ENCODE measurements around the gene ALG12. TPM values are rescaled to one million over a fixed set of nuclear protein-coding genes. Genes with fewer than 3 reads are reported as not detected.
A peak's percentile ranks its signal among the peaks of the same experiment; 100 is the strongest.

The ALG12 gene
- total and polyA plus RNA-seq, 4 donors = 3.0 to 18.7 (median 13.5) TPM

DNA sequence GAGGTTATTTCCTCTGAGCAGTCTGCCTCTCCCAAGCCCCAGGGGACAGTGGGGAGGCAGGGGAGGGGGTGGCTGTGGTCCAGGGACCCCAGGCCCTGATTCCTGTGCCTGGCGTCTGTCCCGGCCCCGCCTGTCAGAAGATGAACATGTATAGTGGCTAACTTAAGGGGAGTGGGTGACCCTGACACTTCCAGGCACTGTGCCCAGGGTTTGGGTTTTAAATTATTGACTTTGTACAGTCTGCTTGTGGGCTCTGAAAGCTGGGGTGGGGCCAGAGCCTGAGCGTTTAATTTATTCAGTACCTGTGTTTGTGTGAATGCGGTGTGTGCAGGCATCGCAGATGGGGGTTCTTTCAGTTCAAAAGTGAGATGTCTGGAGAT is 45.4 kb upstream of the ALG12 start:
- Histone ChIP-seq H3K4me1 (ENCODE audit: control insufficient read depth in 1 of 2, insufficient read depth in 2 of 2, low read length in 2 of 2) (no peaks in the 10 kb centered on the region), H3K27me3 (ENCODE audit: control insufficient read depth in 1 of 2, insufficient read depth in 2 of 2, low read length in 1 of 2) (no peaks in the 10 kb centered on the region), H3K36me3 (ENCODE audit: control insufficient read depth in 1 of 2, insufficient read depth in 2 of 2, low read length in 1 of 2) (peaks cover 0 to 3% of the 10 kb centered on the region in 2 donors), H3K9me3 (ENCODE audit: control insufficient read depth, low read length) (no peaks in the 10 kb centered on the region), H3K27ac (ENCODE audit: low read depth in 1 of 2, low read length in 2 of 2) (no peak overlapping the region), H3K4me3 (ENCODE audit: low read length in 2 of 2) (no peak overlapping the region)
- ATAC-seq (ENCODE audit: low FRiP score) (no peak), DNase-seq (peak in 1 of 2 donors; percentile 44)
- 80 to 82% methylated on average over 6 of the region's 6 CpGs for WGBS, 2 donors
- intact Hi-C loops (cut with DNase I) = loop anchor here in 1 of 2 donors (10.0 kb wide), 1 partner anchor 241 kb away; the partner anchor contains the start of gene SELENOO

DNA sequence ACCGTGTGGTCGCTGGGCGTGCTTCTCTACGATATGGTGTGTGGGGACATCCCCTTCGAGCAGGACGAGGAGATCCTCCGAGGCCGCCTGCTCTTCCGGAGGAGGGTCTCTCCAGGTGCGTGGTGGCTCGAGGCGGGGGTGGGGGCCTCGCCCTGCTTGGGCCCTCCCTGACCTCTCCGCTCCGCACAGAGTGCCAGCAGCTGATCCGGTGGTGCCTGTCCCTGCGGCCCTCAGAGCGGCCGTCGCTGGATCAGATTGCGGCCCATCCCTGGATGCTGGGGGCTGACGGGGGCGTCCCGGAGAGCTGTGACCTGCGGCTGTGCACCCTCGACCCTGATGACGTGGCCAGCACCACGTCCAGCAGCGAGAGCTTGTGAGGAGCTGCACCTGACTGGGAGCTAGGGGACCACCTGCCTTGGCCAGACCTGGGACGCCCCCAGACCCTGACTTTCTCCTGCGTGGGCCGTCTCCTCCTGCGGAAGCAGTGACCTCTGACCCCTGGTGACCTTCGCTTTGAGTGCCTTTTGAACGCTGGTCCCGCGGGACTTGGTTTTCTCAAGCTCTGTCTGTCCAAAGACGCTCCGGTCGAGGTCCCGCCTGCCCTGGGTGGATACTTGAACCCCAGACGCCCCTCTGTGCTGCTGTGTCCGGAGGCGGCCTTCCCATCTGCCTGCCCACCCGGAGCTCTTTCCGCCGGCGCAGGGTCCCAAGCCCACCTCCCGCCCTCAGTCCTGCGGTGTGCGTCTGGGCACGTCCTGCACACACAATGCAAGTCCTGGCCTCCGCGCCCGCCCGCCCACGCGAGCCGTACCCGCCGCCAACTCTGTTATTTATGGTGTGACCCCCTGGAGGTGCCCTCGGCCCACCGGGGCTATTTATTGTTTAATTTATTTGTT is 44.8 kb upstream of the ALG12 start:
- no peaks in the 10 kb centered on the region for H3K27me3 ChIP-seq (ENCODE audit: control insufficient read depth in 1 of 2, insufficient read depth in 2 of 2, low read length in 1 of 2)
- DNase-seq (peak; percentile 60 to 82), ATAC-seq (ENCODE audit: low FRiP score) (no peak)
- H3K9me3 ChIP-seq (ENCODE audit: control insufficient read depth, low read length) = no peaks in the 10 kb centered on the region
- H3K4me3 ChIP-seq (ENCODE audit: low read length in 2 of 2) = peak overlapping the region in 1 of 2 donors; percentile 81
- intact Hi-C loops (cut with DNase I) = loop anchor here in 1 of 2 donors (10.0 kb wide), 1 partner anchor 242 kb away; the partner anchor contains the start of gene SELENOO
- peaks cover 0 to 3% of the 10 kb centered on the region in 2 donors for H3K36me3 ChIP-seq (ENCODE audit: control insufficient read depth in 1 of 2, insufficient read depth in 2 of 2, low read length in 1 of 2)
- peak overlapping the region in 1 of 2 donors; percentile 2 for H3K27ac ChIP-seq (ENCODE audit: low read depth in 1 of 2, low read length in 2 of 2)
- WGBS, 2 donors = 84 to 88% methylated on average over 57 to 63 of the region's 63 CpGs
- H3K4me1 ChIP-seq (ENCODE audit: control insufficient read depth in 1 of 2, insufficient read depth in 2 of 2, low read length in 2 of 2) = no peaks in the 10 kb centered on the region

DNA sequence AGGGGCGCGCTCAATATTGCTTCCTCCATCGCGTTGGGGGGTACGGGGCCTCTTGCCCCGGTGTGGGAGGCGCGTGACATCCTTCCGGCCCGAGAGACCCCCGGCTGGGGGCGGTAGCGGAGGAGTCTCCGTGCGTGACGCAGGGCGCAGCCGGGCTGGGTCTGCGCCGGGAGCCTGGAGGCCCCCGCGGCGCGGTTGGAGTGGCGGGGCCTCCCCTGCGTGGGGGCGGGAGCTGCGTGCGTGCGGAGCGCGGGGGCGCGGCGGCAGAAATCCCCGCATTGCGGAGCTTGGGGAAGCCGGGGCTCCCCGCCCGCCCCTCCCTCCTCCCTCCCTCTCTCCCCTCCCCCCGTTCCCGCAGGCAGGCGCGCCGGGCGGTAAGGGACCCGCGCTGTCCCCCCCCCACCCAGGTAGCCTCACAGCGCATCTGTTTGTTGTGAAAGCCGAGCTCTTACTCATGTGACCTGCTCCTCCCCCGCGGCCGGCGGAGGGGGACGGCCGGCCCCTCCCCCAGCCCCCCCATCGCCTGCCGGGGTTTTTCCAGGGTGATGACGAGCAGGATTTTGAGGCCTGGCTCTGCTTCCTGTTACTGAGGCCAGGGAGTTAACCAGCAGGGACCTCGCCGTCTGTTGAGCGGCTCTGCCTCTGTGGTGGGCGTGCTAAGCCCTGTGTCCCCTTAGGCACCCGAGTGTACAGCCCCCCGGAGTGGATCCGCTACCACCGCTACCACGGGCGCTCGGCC is 43.9 kb upstream of the ALG12 start:
- ATAC-seq (ENCODE audit: low FRiP score) (peak; percentile 67), DNase-seq (peak; percentile 93 to 95)
- H3K9me3 ChIP-seq (ENCODE audit: control insufficient read depth, low read length) = no peaks in the 10 kb centered on the region
- H3K4me1 ChIP-seq (ENCODE audit: control insufficient read depth in 1 of 2, insufficient read depth in 2 of 2, low read length in 2 of 2) = no peaks in the 10 kb centered on the region
- H3K4me3 ChIP-seq (ENCODE audit: low read length in 2 of 2) = peak overlapping the region; percentile 81 to 86
- H3K27ac ChIP-seq (ENCODE audit: low read depth in 1 of 2, low read length in 2 of 2) = peak overlapping the region in 1 of 2 donors; percentile 38
- peaks cover 0 to 3% of the 10 kb centered on the region in 2 donors for H3K36me3 ChIP-seq (ENCODE audit: control insufficient read depth in 1 of 2, insufficient read depth in 2 of 2, low read length in 1 of 2)
- WGBS, 2 donors = 8 to 14% methylated on average over 42 to 70 of the region's 70 CpGs
- H3K27me3 ChIP-seq (ENCODE audit: control insufficient read depth in 1 of 2, insufficient read depth in 2 of 2, low read length in 1 of 2) = no peaks in the 10 kb centered on the region
- intact Hi-C loops (cut with DNase I) = loop anchor here in 1 of 2 donors (10.0 kb wide), 1 partner anchor 243 kb away; the partner anchor contains the start of gene SELENOO

DNA sequence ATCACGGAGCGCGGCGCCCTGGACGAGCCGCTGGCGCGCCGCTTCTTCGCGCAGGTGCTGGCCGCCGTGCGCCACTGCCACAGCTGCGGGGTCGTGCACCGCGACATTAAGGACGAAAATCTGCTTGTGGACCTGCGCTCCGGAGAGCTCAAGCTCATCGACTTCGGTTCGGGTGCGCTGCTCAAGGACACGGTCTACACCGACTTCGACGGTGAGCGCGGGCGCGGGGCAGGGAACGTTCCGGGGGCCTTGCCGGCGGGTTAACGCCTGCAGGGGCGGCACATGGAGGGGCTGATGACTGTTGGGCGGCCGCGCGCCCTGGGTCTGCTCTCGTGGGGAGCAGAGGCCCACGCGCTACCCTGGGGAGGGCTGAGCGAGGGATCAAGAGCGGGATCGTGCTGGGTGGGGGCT is 43.4 kb upstream of the ALG12 start:
- WGBS, 2 donors = 2 to 3% methylated on average over 49 of the region's 49 CpGs
- Histone ChIP-seq H3K4me3 (ENCODE audit: low read length in 2 of 2) (peak overlapping the region; percentile 81 to 86), H3K4me1 (ENCODE audit: control insufficient read depth in 1 of 2, insufficient read depth in 2 of 2, low read length in 2 of 2) (no peaks in the 10 kb centered on the region), H3K27ac (ENCODE audit: low read depth in 1 of 2, low read length in 2 of 2) (peak overlapping the region in 1 of 2 donors; percentile 38), H3K27me3 (ENCODE audit: control insufficient read depth in 1 of 2, insufficient read depth in 2 of 2, low read length in 1 of 2) (no peaks in the 10 kb centered on the region), H3K36me3 (ENCODE audit: control insufficient read depth in 1 of 2, insufficient read depth in 2 of 2, low read length in 1 of 2) (peaks cover 0 to 3% of the 10 kb centered on the region in 2 donors), H3K9me3 (ENCODE audit: control insufficient read depth, low read length) (no peaks in the 10 kb centered on the region)
- DNase-seq (peak in 1 of 2 donors; percentile 82), ATAC-seq (ENCODE audit: low FRiP score) (no peak)
- intact Hi-C loops (cut with DNase I) = loop anchor here in 1 of 2 donors (10.0 kb wide), 1 partner anchor 243 kb away; the partner anchor contains the start of gene SELENOO

DNA sequence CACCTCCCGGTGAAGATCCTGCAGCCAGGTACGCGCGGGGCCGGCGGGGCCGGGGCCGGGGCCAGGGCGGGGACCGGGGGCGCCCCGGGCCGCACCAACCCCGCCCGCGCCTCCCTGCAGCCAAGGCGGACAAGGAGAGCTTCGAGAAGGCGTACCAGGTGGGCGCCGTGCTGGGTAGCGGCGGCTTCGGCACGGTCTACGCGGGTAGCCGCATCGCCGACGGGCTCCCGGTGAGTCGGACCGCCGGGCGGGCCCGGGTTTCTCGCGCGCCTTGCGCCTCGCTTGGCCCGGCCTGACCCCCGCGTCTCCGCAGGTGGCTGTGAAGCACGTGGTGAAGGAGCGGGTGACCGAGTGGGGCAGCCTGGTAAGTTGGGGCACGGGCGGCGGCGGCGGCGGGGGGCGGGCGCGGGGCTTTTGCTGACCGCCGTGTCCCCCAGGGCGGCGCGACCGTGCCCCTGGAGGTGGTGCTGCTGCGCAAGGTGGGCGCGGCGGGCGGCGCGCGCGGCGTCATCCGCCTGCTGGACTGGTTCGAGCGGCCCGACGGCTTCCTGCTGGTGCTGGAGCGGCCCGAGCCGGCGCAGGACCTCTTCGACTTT is 42.9 kb upstream of the ALG12 start:
- peaks cover 0 to 3% of the 10 kb centered on the region in 2 donors for H3K36me3 ChIP-seq (ENCODE audit: control insufficient read depth in 1 of 2, insufficient read depth in 2 of 2, low read length in 1 of 2)
- H3K27ac ChIP-seq (ENCODE audit: low read depth in 1 of 2, low read length in 2 of 2) = peak overlapping the region in 1 of 2 donors; percentile 28
- ATAC-seq (ENCODE audit: low FRiP score) (no peak), DNase-seq (peak; percentile 69 to 85)
- 1% methylated on average over 40 to 84 of the region's 84 CpGs for WGBS, 2 donors
- H3K9me3 ChIP-seq (ENCODE audit: control insufficient read depth, low read length) = no peaks in the 10 kb centered on the region
- H3K4me1 ChIP-seq (ENCODE audit: control insufficient read depth in 1 of 2, insufficient read depth in 2 of 2, low read length in 2 of 2) = no peaks in the 10 kb centered on the region
- intact Hi-C loops (cut with DNase I) = loop anchor here in 1 of 2 donors (10.0 kb wide), 1 partner anchor 244 kb away; the partner anchor contains the start of gene SELENOO
- no peaks in the 10 kb centered on the region for H3K27me3 ChIP-seq (ENCODE audit: control insufficient read depth in 1 of 2, insufficient read depth in 2 of 2, low read length in 1 of 2)
- peak overlapping the region; percentile 81 to 86 for H3K4me3 ChIP-seq (ENCODE audit: low read length in 2 of 2)

DNA sequence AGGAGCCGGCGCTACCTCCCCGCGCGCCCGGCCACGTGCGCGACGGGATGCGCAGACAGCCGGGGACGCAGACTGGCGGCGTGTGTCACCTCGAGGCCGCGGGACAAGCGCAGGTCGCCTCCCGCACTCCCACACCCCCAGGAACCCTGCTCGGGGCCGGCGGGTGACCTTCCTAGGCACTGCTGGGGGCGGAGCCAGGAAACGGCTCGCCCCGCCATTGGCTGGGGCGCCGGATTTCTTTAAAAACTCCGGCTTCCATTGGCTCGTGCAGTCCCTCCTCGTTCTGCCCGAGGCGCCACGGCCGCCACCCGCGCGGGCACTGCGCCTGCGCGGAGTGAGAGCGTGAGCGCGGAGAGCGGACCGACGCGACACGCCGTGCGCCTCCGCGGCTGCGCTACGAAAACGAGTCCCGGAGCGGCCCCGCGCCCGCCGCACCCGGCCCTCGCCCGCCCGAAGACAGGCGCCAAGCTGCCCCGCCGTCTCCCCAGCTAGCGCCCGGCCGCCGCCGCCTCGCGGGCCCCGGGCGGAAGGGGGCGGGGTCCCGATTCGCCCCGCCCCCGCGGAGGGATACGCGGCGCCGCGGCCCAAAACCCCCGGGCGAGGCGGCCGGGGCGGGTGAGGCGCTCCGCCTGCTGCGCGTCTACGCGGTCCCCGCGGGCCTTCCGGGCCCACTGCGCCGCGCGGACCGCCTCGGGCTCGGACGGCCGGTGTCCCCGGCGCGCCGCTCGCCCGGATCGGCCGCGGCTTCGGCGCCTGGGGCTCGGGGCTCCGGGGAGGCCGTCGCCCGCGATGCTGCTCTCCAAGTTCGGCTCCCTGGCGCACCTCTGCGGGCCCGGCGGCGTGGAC is 42.1 kb upstream of the ALG12 start, which contains the start of gene PIM3:
Gene PIM3, plus strand, starts transcription at position 614 of the 846 bp plus-strand sequence. Its CDS starts 176 bp downstream, at position 790.
- Histone ChIP-seq H3K27me3 (ENCODE audit: control insufficient read depth in 1 of 2, insufficient read depth in 2 of 2, low read length in 1 of 2) (no peaks in the 10 kb centered on the region), H3K27ac (ENCODE audit: low read depth in 1 of 2, low read length in 2 of 2) (peak within 1 kb of the TSS in 1 of 2 donors; percentile 60), H3K9me3 (ENCODE audit: control insufficient read depth, low read length) (no peaks in the 10 kb centered on the region), H3K4me3 (ENCODE audit: low read length in 2 of 2) (peak within 1 kb of the TSS; percentile 81 to 86), H3K4me1 (ENCODE audit: control insufficient read depth in 1 of 2, insufficient read depth in 2 of 2, low read length in 2 of 2) (no peaks in the 10 kb centered on the region), H3K36me3 (ENCODE audit: control insufficient read depth in 1 of 2, insufficient read depth in 2 of 2, low read length in 1 of 2) (peaks cover 0 to 3% of the 10 kb centered on the region in 2 donors)
- ATAC-seq (ENCODE audit: low FRiP score) (peak; percentile 88), DNase-seq (peak; percentile 95 to 96)
- 1% methylated on average over 91 to 137 of the region's 137 CpGs for WGBS, 2 donors
- intact Hi-C loops (cut with DNase I) = loop anchor here in 1 of 2 donors (10.0 kb wide), 1 partner anchor 244 kb away; the partner anchor contains the start of gene SELENOO

DNA sequence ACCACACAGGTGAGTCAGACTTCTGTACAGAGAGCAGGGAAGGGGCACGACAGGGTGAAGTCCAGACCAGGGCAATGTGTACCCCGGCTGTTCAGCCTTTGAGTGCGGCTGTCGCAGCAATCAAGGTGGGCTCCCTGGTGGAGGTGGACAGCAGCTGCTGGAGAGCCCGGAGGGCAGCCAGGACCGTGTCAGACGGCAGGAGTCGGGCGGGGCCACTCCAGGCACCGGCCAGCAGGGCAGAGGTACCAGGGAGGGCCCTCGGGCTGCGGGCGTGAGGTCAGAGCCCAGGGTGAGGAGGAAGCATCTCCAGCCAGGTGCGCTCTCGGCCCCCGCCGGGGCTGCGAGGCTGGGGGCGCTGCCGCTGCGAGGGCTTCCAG is 41.5 kb upstream of the ALG12 start:
- H3K27me3 ChIP-seq (ENCODE audit: control insufficient read depth in 1 of 2, insufficient read depth in 2 of 2, low read length in 1 of 2) = no peaks in the 10 kb centered on the region
- intact Hi-C loops (cut with DNase I) = loop anchor here (2.0 to 10.0 kb wide), 2 partner anchors 23 to 245 kb away; partner anchors contain the start of gene SELENOO (in 1 of the 2)
- H3K4me3 ChIP-seq (ENCODE audit: low read length in 2 of 2) = peak overlapping the region in 1 of 2 donors; percentile 19
- no peaks in the 10 kb centered on the region for H3K4me1 ChIP-seq (ENCODE audit: control insufficient read depth in 1 of 2, insufficient read depth in 2 of 2, low read length in 2 of 2)
- DNase-seq (peak in 1 of 2 donors; percentile 63), ATAC-seq (ENCODE audit: low FRiP score) (peak; percentile 10)
- H3K9me3 ChIP-seq (ENCODE audit: control insufficient read depth, low read length) = no peaks in the 10 kb centered on the region
- H3K27ac ChIP-seq (ENCODE audit: low read depth in 1 of 2, low read length in 2 of 2) = peak overlapping the region in 1 of 2 donors; percentile 37
- WGBS, 2 donors = 13 to 15% methylated on average over 20 to 21 of the region's 21 CpGs
- peaks cover 0 to 3% of the 10 kb centered on the region in 2 donors for H3K36me3 ChIP-seq (ENCODE audit: control insufficient read depth in 1 of 2, insufficient read depth in 2 of 2, low read length in 1 of 2)

Measured in aorta (tissue), 5 donors.